ENCODE measurements around the gene CRTC1.

Gene CRTC1

GRCh38 chr19:18704054-18704453, 20.6 kb downstream of the CRTC1 start:
- DNase-seq (ENCODE audit: extremely low read depth, low read depth), result no peak
- TF ChIP-seq CTCF (IDR thresholded peaks at IDR 0.05; ENCODE audit: low read depth, low read length), result no peak

GRCh38 chr19:18704971-18705370, 21.5 kb downstream of the CRTC1 start:
- TF ChIP-seq CTCF (IDR thresholded peaks at IDR 0.05; ENCODE audit: low read depth, low read length), result no peak

GRCh38 chr19:18708452-18709231, 25.2 kb downstream of the CRTC1 start:
- TF ChIP-seq CTCF (IDR thresholded peaks at IDR 0.05; ENCODE audit: low read depth, low read length), result no peak
- no peak for DNase-seq (ENCODE audit: extremely low read depth, low read depth)

More at GRCh38 chr19:18704971-18705370, 21.5 kb downstream of the CRTC1 start:
- no peak for DNase-seq (ENCODE audit: extremely low read depth, low read depth)

GRCh38 chr19:18709546-18709945, 26.1 kb downstream of the CRTC1 start:
- TF ChIP-seq CTCF (IDR thresholded peaks at IDR 0.05; ENCODE audit: low read depth, low read length), result no peak
- DNase-seq (ENCODE audit: extremely low read depth, low read depth), result no peak

- TF ChIP-seq CTCF (IDR thresholded peaks at IDR 0.05; ENCODE audit: low read depth, low read length), result no peak
- no peak for DNase-seq (ENCODE audit: extremely low read depth, low read depth)
Observed at GRCh38 chr19:18710186-18710585, 26.7 kb downstream of the CRTC1 start.

- DNase-seq (ENCODE audit: extremely low read depth, low read depth), result peak; percentile 34
- TF ChIP-seq CTCF (IDR thresholded peaks at IDR 0.05; ENCODE audit: low read depth, low read length), result no peak
Observed at GRCh38 chr19:18710996-18711751, 27.7 kb downstream of the CRTC1 start.

- no peak for DNase-seq (ENCODE audit: extremely low read depth, low read depth)
- TF ChIP-seq CTCF (IDR thresholded peaks at IDR 0.05; ENCODE audit: low read depth, low read length), result no peak
Observed at GRCh38 chr19:18711893-18712292, 28.4 kb downstream of the CRTC1 start.

All from AG09319 (cell line).